Right ventricle myocardium inferior (tissue), 1 donor: ENCODE data around the gene PMIS2. TPM values are rescaled to one million over a fixed set of nuclear protein-coding genes. Genes with fewer than 3 reads are reported as not detected.
A peak's percentile ranks its signal among the peaks of the same experiment; 100 is the strongest.

Experiments
- ATAC-seq: fragments of 200-7000 bp; cut with Tn5 transposase; one replicate; pipeline ENCODE4 v1.9.1; 2020; ENCODE audit warnings: mild to moderate bottlenecking, moderate library complexity
- DNase-seq: peaks from one replicate; pipeline ENCODE4 v3.0.0; 2021; ENCODE audit errors: missing footprints
- intact Hi-C: fragments of 100-400 bp; cut with DNase I; formaldehyde crosslinking; loops from one replicate; pipeline ENCODE4 v1.11.0; 2022
- total RNA-seq: library from RNA; stranded (reverse); fragmentation: NEBNext Ultra II Directional; extraction: Animal tissue kit (Norgen Biotek cat#: 25700); gene quantifications from one replicate; pipeline ENCODE4 v1.2.1, GENCODE V29; 2021
- donor health status: DM: no; HTN: yes; CAD: no; lungs with severe emphysema.

PMIS2 gene
- total RNA-seq, 1 donor from 2014 or later = not detected

DNA sequence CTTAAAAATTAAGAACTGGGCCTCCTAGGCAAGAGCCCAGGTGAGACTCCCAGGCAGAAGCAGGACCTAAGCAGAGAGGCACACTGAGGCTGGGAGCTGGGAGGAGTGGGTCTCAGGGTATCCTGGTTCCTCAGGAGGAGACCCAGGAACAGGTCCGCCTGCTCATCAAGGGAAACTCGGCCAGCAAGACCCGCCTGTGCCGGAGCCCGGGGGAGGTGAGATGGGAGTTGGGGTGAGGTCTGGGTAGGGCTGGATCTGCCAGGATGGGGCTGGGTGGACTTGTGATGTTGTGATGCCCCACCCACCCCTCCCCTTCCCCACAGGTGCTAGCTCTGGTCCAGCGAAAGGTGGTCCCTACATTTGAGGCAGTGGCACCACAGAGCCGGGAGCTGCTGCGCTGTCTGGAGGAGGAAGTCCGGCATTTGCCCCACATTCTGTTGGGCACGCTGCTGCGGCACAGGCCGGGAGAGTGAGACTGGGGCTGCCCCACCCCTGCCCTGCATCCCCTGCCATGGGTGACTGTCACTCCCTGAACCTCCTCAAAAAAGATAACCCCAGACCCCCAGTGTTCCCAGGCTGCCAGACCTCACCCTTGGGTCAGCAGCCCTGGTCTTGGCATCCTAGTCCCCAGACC, 33.4 kb downstream of the PMIS2 start:
- no peak for ATAC-seq
- intact Hi-C loops = no loop called here
- DNase-seq = peak; percentile 21

DNA sequence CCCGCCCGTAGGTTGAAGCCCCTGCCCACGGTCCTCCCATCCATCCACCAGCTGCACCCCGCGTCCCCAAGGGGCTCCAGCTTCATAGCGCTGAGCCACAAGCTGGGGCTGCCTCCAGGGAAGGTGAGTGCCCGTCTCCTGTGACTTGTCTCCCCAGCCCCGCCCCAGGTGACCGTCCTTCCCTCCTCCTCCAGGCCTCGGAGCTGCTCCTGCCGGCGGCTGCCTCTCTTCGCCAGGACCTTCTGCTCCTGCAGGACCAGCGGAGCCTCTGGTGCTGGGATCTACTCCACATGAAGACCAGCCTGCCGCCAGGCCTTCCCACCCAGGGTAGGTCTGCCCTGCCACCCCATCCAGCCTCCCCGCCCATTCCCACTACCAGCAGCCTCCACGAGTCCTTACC, 34.0 kb downstream of the PMIS2 start:
- intact Hi-C loops = no loop called here
- DNase-seq (peak; percentile 37), ATAC-seq (no peak)

DNA sequence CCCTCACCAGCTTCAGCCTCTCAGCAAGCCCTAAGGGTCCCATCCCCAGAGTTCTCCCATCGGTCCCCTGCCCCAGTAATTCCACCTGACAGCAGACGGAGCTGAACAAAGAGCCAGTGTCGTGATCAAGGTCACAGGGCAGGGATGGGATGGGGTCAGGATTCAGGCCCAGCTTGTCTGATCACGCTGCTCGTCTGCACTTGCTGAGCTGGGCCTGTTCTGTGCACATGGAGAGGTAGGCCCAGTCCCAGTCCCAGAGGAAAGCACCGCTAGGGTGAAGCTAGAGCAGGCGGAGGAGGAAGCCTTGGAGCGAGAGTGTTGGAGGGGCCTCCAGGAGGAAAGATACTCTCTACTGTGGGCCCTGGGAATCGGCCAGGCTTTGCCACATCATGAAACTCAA, 35.7 kb downstream of the PMIS2 start:
- intact Hi-C loops = no loop called here
- ATAC-seq (no peak), DNase-seq (peak; percentile 2)

DNA sequence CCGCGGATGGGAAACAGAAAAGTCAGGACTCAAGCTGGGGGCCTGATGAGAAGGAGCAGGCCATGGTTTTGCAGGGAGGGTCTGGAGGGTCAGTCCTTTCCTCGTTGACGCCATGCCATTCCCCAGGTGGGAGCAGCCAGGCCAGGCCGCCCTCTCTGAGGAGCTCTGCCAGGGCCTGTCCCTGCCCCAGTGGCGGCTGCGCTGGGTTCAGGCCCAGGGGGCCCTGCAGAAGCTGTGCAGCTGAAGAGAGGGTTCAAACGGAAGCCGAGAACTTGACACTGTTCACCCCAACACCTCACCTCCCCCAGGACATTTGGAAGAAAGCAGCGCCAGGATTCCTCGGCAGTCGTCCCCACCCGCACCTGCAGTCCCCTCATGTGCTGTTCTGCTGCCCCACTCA, 36.8 kb downstream of the PMIS2 start:
- no peak for ATAC-seq

DNA sequence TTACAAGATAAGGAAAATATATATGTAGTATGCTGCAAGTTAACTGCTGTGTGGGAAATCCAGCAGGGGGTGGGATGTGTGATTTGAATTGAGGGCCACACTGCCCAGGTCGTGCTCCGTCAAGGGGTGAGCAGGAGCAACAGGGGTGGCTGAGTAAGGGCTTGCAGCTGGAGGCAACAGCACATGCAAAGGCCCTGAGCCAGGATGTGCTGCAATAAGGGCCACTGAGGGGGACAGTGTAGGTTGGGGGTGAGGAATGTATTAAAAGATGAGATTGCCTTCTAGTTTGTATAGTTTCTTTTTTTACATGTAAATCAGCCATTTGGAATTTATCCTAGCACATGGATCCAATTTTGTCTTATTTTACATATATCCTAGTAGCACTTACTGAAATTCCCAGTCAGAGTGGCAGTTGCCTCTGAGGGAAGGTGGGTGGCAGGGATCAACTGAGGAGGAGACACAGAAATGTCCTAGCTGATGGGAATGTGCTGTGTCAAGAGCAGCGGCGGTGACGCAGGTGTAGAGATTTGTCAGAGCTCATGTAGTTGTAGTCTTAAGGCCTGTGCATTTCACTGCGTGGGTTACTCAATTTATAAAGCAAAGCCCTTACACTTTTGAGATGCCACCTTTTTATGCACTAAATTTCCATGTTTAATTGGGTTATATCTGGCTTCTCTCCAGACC, 37.5 kb downstream of the PMIS2 start:
- ATAC-seq = no peak
- no peak for DNase-seq
- intact Hi-C loops = no loop called here

More for the DNA sequence above, 36.8 kb downstream of the PMIS2 start:
- intact Hi-C loops = no loop called here
- DNase-seq = peak; percentile 27

DNA sequence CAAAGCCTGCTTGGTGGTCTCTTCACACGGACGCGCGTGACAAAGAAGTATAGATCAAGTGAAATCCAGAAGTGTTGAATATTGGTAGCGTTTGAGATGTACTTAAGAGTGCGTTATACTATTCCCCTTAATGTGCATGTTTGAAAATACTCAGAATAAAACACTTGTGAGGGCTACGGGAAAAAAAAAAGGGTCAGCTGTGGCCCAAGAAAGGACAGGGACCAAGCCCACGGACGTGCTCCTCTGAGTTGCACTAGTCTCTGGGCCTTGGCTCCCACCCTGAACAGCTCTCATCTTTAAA, 42.2 kb downstream of the PMIS2 start:
- intact Hi-C loops = loop anchor here (5.0 kb wide), 1 partner anchor 81 kb away; the partner anchor contains the start of gene TMEM147
- no peak for DNase-seq

DNA sequence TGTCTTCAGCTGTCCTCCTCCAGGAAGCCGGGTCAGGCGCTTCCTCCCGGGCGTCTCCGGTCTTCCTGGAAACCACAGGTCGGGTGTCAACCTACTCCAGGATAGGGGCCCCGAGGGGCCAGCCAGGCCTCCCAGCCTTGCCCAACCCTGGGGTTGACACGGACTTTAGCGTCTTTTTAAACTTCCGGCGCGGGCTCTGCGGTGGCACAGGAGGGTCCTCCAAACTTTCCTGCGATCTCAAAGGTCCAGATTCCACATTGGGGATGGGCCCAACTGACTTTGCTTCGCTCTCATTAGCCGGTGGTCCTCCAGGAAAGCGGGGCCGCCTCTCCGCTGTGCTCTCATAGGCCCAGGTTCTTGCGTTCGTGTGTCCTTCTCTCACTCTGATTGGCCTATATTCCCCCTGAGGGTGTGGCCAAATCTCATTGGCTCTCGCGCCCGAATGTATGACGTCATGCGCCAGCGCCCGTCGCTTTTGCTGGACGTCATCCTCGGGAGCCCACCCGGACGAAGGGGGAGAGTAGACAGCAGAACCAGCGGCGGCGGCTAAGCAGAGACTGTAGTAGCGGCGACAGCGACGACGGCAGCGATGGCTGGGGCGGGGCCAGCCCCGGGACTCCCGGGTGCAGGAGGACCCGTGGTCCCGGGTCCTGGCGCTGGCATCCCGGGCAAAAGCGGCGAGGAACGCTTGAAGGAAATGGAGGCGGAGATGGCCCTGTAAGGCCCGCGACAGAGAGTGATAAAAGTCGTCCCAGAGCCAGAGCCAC, 42.8 kb downstream of the PMIS2 start, which contains the start of gene RBM42:
Gene RBM42 (plus strand): TSS at position 472 of the 767 bp plus-strand sequence. CDS start 118 bp downstream, at position 590.
- DNase-seq (peak; percentile 97), ATAC-seq (peak; percentile 100)
- intact Hi-C loops = loop anchor here (5.0 kb wide), 1 partner anchor 81 kb away; the partner anchor contains the start of gene TMEM147

More for the DNA sequence above, 42.2 kb downstream of the PMIS2 start:
- no peak for ATAC-seq

DNA sequence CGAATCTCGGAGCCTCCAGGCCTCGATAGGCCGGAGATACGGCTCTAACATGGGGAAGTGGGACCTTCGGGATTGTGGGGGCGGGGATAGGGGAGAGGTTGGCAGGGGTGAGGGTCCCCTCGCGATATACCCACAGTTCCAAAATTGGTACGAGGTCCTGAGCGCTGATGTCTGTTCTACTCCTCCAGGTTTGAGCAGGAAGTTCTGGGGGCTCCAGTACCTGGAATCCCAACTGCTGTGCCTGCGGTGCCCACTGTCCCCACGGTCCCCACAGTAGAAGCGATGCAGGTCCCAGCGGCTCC, 43.3 kb downstream of the PMIS2 start:
- intact Hi-C loops = loop anchor here (5.0 kb wide), 1 partner anchor 82 kb away; the partner anchor contains the start of gene TMEM147
- no peak for DNase-seq
- no peak for ATAC-seq

DNA sequence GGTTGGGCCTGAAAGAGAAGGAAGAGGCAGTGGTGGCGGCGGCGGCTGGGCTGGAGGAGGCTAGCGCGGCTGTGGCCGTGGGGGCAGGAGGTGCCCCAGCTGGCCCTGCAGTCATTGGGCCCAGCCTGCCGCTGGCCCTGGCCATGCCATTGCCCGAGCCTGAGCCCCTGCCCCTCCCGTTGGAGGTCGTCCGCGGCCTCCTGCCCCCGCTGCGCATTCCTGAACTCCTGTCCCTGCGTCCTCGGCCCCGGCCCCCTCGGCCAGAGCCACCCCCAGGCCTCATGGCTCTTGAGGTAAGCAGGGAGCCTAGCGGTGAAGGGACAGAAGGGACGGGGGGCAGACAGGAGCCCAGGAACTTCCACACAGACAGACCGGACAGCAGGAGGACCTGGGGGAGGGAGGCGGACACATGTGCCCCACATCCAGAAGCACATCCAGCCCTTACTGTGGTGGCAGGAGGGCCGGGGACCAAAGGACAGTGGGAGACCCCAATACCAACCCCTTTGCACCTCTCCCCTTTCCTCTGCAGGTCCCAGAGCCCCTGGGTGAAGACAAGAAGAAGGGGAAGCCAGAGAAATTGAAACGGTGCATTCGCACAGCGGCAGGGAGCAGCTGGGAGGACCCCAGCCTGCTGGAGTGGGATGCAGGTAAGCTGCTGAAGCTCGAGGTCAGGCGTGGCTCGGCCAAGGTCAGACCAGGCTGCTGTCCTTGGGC, 47.9 kb downstream of the PMIS2 start:
- peak; percentile 59 for DNase-seq
- intact Hi-C loops = no loop called here
- ATAC-seq = no peak

DNA sequence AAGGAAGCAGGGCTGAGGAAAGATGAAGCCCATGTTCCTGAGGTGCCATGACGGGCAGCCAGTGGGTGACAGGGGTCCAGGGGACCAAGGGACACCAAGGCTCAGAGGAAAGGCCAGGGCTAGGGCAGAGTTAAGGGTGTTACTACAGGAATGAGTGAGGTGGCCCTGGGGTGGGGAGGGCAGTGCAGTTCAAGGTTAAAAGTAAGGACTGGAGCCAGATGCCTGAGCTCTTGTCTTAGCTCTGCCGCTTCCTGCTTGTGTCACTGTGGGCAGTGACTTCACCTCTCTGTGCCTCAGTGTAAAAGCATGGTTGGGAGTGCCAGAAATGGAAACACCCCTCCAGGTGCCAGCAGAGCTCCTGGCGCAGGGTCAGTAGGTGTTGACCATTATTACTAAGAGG, 50.7 kb downstream of the PMIS2 start:
- DNase-seq = peak; percentile 34
- no peak for ATAC-seq
- intact Hi-C loops = no loop called here

Other genes starting within 250 kb of the PMIS2 start
- not detected for gene FFAR1, start 238.3 kb upstream of the PMIS2 start, total RNA-seq
- gene FFAR3, start 227.7 kb upstream of the PMIS2 start, total RNA-seq = 0.14 TPM
- not detected for gene GPR42, start 215.1 kb upstream of the PMIS2 start, total RNA-seq
- 0.32 TPM for gene FFAR2, start 137.9 kb upstream of the PMIS2 start, total RNA-seq
- not detected for gene KRTDAP, start 95.7 kb upstream of the PMIS2 start, total RNA-seq
- 3.4 TPM for gene DMKN, start 72.5 kb upstream of the PMIS2 start, total RNA-seq
- not detected for gene SBSN, start 57.9 kb upstream of the PMIS2 start, total RNA-seq
- not detected for gene GAPDHS, start 52.7 kb upstream of the PMIS2 start, total RNA-seq
- 84.6 TPM for gene TMEM147, start 40.5 kb upstream of the PMIS2 start, total RNA-seq
- gene ATP4A, start 22.5 kb upstream of the PMIS2 start, total RNA-seq = not detected
- gene HAUS5, start 26.6 kb downstream of the PMIS2 start, total RNA-seq = 5.2 TPM
- gene RBM42, start 42.9 kb downstream of the PMIS2 start, total RNA-seq = 51.5 TPM
- gene ETV2, start 55.6 kb downstream of the PMIS2 start, total RNA-seq = 0.68 TPM
- 1,537 TPM for gene COX6B1, start 62.1 kb downstream of the PMIS2 start, total RNA-seq
- gene UPK1A, start 80.3 kb downstream of the PMIS2 start, total RNA-seq = not detected
- not detected for gene ZBTB32, start 118.4 kb downstream of the PMIS2 start, total RNA-seq
- 12.7 TPM for gene KMT2B, start 131.8 kb downstream of the PMIS2 start, total RNA-seq
- 5.1 TPM for gene IGFLR1, start 156.3 kb downstream of the PMIS2 start, total RNA-seq
- gene U2AF1L4, start 159.2 kb downstream of the PMIS2 start, total RNA-seq = 19.5 TPM
- 44.7 TPM for gene PSENEN, start 159.5 kb downstream of the PMIS2 start, total RNA-seq
- 8.2 TPM for gene LIN37, start 162.4 kb downstream of the PMIS2 start, total RNA-seq
- gene HSPB6, start 170.9 kb downstream of the PMIS2 start, total RNA-seq = 662 TPM
- gene PROSER3, start 172.0 kb downstream of the PMIS2 start, total RNA-seq = 5.1 TPM
- 4.2 TPM for gene ARHGAP33, start 189.4 kb downstream of the PMIS2 start, total RNA-seq
- not detected for gene PRODH2, start 226.7 kb downstream of the PMIS2 start, total RNA-seq